ENCODE measurements around the gene SREBF1.

GRCh38 chr17:17786998-17787397 is 49.8 kb downstream of the SREBF1 start:
- TF ChIP-seq MXI1 (IDR thresholded peaks at IDR 0.05; ENCODE audit: low read depth, low read length) (no peak), TEAD4 (IDR thresholded peaks at IDR 0.05; ENCODE audit: borderline replicate concordance, insufficient read depth) (no peak), CTCF (IDR thresholded peaks at IDR 0.05) (no peak), YY1 (IDR thresholded peaks at IDR 0.05; ENCODE audit: low read depth) (no peak), TCF12 (IDR thresholded peaks at IDR 0.05) (no peak), ZBTB33 (IDR thresholded peaks at IDR 0.05; ENCODE audit: borderline replicate concordance, low read depth) (no peak), REST (IDR thresholded peaks at IDR 0.05; ENCODE audit: low read depth, low read length) (no peak), JUND (IDR thresholded peaks at IDR 0.05) (no peak), RCOR1 (IDR thresholded peaks at IDR 0.05; ENCODE audit: low read length) (no peak), TAF1 (IDR thresholded peaks at IDR 0.05; ENCODE audit: borderline replicate concordance, low read depth, low read length) (no peak)
